8988T (cell line): Measurements from ENCODE around the gene ZBTB17.
A peak's percentile ranks its signal among the peaks of the same experiment; 100 is the strongest.
"Not testable (repeated sequence)": the region's sequence is repeated elsewhere in the genome, so short reads cannot be mapped to it uniquely, and the experiment has no call there.

ENCODE experiments used
- DNase-seq: peaks from one replicate; pipeline ENCODE4 v3.0.0; 2011

Gene ZBTB17

DNA sequence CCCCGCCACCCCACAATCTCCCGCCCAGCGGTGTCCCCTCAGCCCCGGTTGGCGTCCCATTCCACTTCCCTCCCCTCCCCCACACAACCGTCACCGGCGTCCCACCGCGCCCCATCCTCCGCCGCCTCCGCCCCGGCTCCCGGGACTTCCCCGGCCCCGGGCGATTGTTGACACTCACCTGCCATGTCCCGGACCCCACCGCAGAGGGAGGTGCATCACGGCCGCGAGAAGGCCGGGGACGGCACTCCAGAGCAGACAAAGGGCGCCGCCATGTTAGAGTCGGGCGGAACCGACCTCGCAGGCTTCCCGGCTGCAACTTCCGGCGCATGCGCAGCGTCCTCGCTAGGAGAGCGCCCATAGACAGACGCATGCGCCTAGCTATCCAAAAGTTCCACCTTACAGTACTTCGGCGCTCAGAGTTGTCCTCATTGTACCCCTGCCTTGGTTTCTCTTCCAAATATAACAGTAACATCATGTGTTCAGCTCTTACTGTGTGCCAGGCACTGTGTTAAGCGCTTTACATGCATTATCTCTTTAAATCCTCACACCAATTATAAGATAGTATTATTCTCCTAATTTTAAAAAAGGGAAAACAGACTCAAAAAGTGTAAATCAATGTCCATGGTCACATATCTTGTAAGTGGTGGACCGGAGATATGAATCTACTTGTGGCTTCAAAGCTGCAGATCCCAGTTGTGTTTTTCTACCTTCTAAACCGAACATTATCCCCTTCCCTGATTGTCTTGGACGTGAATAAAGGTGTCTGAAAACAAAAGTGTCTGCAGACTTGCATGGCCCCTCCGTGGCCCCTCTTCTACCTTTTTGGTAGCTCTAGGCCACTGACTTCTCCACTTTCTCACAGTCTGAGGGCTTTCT, at the start of gene ZBTB17:
TSS of gene ZBTB17 (minus strand) at position 297 of the 876 bp plus-strand sequence. CDS start 27,606 bp downstream, outside the sequence.
- peak; percentile 70 for DNase-seq

DNA sequence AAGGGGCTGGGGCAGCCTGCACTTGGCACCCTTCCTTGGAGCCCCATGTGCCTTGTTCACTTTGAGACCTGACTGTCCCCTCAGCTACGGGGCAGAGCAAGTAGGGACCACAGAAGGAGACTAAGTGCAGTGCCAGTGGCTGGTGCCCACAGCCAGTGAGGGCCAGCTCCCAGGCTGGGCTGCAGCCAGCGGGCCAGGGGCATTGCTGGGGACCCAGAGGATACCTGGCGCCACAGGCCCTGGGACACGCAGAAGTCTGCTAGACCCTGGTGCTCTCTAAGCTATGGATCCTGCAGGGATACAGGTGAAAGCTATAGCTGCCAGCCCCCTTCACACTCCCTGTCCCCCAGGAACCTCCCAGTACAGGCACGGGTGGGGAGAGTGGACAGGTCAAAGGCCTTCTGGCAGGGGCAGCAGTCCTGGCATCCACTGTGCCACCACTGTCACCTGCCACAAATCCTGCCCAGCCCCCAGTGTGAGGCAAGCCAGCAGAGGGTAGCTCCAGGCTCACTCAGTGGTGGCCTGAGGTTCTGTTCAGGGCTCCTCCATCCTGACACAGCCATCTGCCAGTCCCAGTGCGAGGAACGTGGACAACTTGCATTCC, 47.3 kb upstream of the ZBTB17 start:
- DNase-seq = no peak

GRCh38 chr1:16022393-16022792, 46.5 kb upstream of the ZBTB17 start:
- DNase-seq = no peak

GRCh38 chr1:16021681-16022080, 45.8 kb upstream of the ZBTB17 start, which contains the start of gene CLCNKA:
Gene CLCNKA (plus strand): TSS chr1:16022036. CDS start chr1:16022620, 584 bp downstream.
- no peak for DNase-seq

GRCh38 chr1:16020878-16021277, 45.0 kb upstream of the ZBTB17 start:
- not testable (repeated sequence) for DNase-seq

- DNase-seq = no peak
Measured at GRCh38 chr1:16020325-16020724, 44.4 kb upstream of the ZBTB17 start.

DNA sequence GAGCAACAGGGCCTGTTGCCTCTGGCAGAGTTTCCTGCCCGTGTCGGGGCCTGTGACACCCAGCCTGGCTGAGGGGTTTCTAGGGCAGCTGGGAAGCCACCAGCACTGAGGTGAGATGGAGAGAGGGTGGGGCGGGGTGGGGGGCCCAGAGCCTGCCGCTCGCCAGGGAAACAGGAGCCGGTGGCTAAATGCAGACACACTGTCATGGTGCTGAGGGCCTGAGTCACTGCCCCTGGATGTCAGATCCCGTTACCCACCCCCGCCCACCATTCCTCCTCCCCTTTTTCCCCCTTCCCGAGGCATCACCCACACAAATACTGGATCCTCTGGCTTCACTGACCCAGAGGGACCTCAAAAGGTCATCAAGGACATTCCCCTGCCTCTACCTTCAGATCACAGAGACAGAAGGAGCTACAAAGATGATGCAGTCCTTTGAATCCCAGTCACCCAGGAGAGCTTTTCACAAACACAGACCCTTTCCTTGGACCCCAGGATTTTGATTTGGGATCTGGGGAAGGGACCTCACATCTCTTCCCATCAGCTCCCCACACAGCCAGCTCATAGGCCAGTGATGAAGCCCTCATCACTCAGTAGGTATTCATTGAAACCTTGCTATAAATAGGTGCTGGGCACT, 43.9 kb upstream of the ZBTB17 start:
- DNase-seq = no peak

GRCh38 chr1:16018749-16019643, 43.1 kb upstream of the ZBTB17 start:
- no peak for DNase-seq

- no peak for DNase-seq
Measured at GRCh38 chr1:16018308-16018707, 42.4 kb upstream of the ZBTB17 start.

- no peak for DNase-seq
Measured at GRCh38 chr1:16017461-16018303, 41.8 kb upstream of the ZBTB17 start, which contains the start of gene HSPB7. Gene HSPB7 (minus strand): TSS chr1:16018043. CDS start chr1:16017963, 80 bp downstream.

DNA sequence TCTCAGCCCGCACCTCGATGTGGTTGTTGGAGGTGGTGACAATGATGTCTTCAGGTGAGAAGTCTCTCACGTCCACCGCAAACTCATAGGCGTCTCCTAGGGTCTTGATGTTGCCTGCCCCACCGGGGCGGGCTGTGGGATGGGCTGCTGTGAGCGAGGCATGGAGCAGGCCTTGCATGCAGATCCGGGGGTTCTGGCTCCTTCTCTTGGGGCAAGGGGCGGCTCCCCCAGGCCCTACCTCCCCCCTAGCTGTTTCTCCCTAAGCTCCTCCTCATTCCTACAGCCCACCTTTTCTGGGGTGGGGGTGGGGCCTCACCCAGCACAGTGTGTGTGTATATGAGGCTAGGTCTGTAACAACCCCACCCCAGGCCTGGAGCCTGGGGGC, 41.2 kb upstream of the ZBTB17 start:
- no peak for DNase-seq

DNA sequence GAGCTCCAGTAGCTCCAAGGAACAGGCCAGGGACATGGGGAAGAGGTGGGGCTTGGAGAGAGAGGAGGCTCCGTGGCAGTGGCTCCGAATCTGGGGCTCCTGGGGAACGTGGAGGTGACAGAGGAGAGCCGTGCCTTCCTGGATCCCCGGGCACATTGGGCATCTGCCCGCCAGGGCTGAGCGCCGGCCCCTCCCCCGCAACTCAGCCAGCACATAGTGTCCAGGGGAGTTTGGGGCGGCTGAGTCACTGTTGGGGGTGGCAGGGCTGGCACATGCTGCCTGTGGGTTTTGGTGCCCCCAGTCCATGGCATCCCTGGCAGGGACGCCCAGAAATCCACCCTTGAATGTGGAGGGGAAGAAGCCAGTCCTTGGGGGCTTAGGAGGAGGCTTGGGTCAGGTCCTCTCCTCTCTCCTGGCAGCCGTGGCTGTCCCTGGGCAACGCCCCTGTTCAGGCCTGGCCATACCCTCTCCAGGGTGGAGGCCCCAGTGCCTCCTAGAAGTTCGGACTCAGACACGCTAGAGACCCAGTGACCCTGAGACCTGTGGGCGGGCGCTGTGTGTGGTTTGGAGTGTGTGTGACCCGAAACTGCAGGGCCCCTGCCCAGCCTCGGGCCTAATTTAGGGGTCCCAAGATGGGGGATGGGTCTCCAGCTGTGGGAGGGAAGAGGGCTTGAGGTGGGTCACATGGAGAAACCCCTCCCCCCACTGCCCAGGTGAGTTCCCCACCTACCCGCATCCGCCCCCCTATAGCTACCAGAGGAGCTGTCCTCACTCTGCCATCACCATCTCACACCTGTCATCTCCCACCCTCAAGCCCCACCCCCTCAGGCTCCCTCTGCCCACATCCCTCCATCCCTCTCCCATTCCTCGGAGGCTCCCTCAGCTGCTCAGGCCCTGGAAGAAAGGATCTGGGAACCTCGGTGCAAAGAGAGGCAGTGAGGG, 40.3 kb upstream of the ZBTB17 start:
- DNase-seq = no peak

- DNase-seq = no peak
Measured at GRCh38 chr1:16015491-16015890, 39.6 kb upstream of the ZBTB17 start.

- no peak for DNase-seq
Measured at GRCh38 chr1:16014509-16015482, 38.9 kb upstream of the ZBTB17 start.

GRCh38 chr1:16013908-16014258, 38.0 kb upstream of the ZBTB17 start:
- DNase-seq = no peak

- no peak for DNase-seq
Measured at GRCh38 chr1:16013220-16013907, 37.5 kb upstream of the ZBTB17 start.

DNA sequence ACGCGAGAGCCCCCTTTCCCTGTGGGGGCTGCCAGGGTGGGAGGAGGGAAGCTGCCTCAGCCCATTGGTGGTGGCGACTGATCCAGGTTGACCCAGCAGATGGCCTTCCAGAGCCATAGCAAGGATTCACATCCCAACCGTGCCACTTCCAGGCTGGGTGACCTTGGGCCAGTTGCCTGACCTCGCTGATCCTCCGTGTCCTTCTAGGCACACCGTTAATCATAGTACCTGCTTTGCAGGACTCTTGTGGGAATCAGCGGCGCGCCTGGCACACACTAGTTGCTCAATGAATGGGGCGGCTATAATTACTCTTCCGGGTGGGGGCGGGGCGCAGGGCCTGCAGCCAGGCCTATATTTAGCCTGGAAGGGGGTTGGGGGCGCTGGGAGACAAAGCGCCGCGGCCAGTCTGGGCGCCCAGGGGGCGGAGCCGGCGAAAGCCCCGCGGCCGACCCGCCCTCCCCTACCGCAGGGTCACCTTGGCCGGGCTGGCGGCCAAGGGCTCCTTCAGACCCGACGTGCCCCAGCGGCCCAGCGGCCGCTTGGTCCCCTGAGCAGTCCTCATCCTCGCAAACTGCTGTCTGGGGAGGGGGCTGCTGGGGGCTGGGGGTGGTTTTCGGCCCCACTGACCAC, 36.8 kb upstream of the ZBTB17 start:
- DNase-seq = no peak

- no peak for DNase-seq
Measured at GRCh38 chr1:16011936-16012589, 36.2 kb upstream of the ZBTB17 start.
